Stimulated activated CD4-positive, alpha-beta T cell treated with anti-CD3 and anti-CD28 coated beads, Interleukin-1b, Interleukin-23, amount 100 ng/mL, for 48 hours (primary cell): ENCODE measurements around the gene ELAVL4.

Experiments used
- DNase-seq: peaks from one replicate; pipeline ENCODE4 v3.0.0-alpha.2; 2020

ELAVL4 gene

GRCh38 chr1:50181027-50181663 lies 72.4 kb downstream of the ELAVL4 start:
- DNase-seq, result no peak

DNA sequence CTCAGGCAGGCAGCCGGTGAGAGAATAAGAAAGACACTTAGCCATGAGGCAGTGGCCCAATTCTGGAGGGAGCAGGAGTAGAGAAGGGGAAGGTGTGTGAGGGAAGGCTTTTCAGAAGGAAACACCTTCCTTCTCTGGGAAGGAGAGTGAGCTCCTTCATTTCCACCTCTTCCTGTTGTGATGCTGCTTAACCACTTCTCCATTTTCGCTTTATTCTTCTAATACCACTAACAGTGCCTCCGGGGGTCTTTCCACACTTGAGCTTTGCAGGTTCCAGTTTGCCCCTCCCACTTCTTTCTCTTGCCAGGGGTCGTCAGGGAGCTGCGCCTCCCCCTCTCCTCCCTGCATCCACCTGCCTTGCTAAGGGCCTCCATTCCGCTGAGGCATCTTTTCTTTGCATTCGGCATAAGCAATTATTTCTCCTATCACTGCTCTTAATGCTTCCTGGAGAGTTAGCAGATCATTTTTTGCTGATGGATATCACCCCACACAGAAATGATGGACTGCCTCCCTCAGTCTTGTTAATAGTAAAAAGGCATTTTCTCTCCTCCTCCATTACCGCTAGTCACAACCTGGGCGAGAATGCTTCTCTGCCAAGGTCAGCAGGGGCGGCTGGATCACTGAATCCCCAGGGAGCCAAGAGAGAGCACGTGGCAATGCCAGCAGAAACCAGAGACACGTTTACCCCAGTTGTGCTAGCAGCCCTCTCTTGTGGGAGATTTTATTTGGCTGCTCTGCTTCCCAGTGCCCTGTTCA lies 74.8 kb downstream of the ELAVL4 start:
- DNase-seq, result no peak

- DNase-seq, result no peak
Observed at GRCh38 chr1:50189369-50189768, 80.6 kb downstream of the ELAVL4 start.

DNA sequence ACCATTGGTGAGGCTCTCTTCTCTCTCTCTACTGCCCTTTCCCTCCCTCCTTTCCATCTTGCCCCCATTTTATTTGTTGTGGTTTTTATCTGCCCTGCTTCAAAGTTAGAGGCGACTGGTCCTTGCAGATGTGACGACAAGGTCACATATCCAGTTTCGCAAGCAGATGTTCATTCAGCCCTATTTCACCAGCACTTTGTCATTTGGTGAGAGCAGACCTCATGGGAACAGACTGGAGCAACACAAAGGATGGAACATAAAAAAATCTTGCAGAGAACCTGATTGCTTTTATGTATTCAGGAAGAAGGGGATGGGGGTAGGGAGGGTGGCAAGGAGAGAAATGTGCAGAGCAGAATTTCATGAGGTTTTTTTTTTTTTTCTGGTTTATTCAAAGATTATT lies 84.3 kb downstream of the ELAVL4 start:
- DNase-seq, result no peak

- no peak for DNase-seq
Observed at GRCh38 chr1:50195205-50195604, 86.5 kb downstream of the ELAVL4 start.

- DNase-seq, result no peak
Observed at GRCh38 chr1:50196081-50196480, 87.4 kb downstream of the ELAVL4 start.

DNA sequence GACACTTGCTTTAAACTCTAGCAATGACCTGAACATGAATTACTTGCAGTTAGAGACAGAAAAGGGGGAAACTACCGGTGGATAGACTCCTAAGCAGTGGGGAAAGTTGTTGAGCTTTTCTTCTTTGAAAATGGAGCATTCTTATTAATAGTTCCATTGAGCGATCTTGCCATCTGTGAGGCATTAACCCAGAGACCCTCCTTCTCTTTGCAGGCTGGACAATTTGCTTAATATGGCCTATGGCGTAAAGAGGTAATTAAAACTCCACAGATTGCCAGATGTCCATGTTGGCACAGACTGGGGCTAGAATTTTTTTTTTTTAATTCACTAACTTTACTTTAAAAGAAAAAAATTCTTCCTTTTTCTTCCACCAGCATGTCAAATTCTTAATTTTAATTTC lies 88.5 kb downstream of the ELAVL4 start:
- no peak for DNase-seq

DNA sequence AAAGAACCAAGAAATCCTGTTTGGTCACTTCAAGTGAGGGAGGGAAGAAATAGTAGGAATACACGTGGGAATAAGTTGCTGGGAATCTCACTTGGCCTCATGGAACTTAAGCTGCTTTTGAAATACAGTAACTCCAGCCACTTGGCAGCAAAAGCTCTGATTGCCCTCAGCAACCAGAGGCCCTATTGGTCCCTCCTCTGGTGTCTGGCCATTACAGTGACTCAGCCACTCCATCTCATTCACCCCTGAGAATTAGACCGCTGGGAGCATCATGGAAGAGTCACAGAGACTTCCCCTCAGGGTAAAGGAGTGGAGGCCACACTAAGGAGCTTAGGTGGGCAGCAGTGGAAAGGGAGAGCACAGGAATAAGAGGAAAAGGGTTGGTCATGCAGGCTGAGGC lies 99.6 kb downstream of the ELAVL4 start:
- DNase-seq, result no peak

DNA sequence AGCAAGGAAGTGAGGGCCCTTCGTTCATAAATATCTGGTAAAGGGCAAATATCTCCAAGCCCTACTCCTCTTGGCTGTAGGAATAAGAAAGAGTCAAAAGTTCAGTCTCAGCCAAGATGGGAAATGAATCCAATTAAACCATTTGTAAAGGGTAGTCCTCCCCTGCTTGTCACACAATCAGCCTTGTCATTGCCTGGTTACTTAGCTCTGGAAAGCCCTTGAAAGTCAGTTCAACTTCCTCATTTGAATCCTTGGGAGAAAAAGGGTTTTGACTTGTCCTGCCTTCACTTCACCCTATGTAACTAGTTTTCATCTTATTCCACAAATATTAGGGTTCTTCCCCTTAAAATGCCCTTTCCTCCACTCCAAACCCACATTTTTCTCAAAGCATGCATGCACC lies 100.0 kb downstream of the ELAVL4 start:
- DNase-seq, result no peak

GRCh38 chr1:50209749-50210148 lies 101.0 kb downstream of the ELAVL4 start:
- DNase-seq, result no peak

GRCh38 chr1:50213505-50213904 lies 104.8 kb downstream of the ELAVL4 start:
- DNase-seq, result no peak

DNA sequence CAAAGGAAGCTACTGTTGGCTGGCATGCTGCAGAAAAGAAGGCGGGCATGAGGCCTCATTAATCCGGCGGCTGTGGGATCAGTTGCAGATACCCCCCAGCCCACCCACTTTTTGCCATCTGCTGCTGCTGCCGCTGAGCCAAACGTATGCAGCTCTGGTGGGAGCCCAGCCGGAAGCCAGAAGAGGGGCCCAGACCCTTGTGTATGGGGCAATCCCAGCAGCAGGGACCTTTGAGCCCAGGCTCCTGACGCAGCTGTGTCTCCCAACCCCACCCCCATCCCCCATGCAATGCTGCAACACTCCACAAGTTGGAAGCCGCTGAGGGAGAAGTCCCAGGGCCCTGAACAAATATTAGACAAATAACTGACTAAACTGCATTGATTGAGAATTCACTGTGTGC lies 106.0 kb downstream of the ELAVL4 start:
- DNase-seq, result no peak

- no peak for DNase-seq
Observed at GRCh38 chr1:50218344-50219120, 109.8 kb downstream of the ELAVL4 start.

DNA sequence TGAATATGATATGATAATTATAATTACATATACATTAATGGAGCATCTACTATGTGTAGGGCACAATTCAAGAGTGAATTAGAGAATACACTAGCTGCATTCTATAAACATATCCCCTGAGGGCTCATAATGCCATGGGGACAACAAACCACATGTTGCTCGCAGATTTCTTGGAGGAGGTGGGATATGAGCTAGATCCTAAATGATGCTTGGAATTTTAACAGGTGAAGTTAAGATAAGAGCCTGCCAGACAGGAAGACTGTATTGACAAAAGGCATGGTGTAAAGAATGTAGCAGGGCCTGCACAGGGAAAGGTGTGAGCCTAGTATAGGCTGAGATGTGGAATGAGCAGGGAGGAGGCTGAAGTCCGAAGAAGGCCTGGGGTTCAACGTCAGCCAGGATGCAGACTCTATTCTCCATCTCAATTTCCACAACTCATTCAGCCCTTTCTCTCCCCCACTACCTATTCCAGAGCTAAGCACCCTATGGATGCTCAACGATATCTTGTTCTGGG lies 120.2 kb downstream of the ELAVL4 start:
- no peak for DNase-seq

DNA sequence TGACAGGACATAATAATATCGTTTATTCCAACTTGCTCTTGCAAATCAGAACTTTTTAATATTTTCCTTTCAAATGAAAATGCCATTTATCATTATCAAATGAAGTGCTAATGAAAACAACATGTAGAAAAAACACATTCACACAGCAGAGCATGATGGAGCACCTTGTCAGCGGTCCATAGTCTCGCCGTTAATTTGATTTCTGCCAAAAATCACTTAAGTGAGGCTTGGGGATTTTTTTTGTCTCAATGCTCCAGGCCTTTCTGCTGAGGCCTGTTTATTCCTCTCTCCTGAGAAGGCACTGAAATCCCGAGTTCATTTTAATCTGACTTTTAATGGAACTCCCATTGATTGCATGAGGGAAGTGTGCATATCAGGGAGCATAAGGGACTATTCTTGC lies 122.5 kb downstream of the ELAVL4 start:
- no peak for DNase-seq

DNA sequence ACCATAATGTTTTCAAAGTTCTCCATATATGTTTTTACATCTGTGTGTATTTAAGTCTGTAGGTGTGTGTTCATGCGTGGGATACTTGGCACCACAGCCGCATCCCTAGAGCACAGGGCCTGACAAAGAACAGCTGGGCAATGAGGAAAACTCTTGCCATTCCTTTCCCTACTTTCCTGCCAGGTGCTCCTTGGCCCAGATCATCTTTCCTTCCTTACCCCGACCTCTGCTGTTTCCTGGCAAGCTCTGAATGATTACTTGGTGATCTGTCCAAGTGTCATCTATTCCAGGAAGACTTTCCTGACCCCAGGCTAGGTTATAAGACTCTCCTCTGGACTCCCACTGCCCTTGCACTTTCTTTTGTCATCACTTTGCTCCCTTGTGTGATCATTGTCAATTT lies 123.6 kb downstream of the ELAVL4 start:
- DNase-seq, result no peak

GRCh38 chr1:50236656-50237055 lies 127.9 kb downstream of the ELAVL4 start:
- no peak for DNase-seq

DNA sequence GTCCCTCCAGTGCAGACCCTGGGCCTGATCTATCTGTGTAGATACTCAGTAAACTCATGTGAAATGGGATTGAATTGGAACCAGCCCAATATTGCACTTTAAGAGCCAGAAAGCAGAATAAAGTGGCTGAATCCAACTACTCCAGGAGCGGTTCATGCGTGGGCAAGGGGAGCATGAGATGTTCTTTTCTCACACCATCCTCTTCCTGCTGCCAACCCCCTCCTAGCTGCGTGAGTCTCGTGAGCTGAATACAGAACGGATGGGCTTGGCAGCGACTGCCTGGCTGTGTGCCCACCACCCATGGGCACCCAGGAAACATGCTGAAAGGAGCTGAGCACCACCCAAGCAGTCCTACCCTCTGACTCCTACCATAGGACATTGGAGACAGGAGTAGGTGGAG lies 128.3 kb downstream of the ELAVL4 start:
- no peak for DNase-seq

- no peak for DNase-seq
Observed at GRCh38 chr1:50243939-50244338, 135.2 kb downstream of the ELAVL4 start.

DNA sequence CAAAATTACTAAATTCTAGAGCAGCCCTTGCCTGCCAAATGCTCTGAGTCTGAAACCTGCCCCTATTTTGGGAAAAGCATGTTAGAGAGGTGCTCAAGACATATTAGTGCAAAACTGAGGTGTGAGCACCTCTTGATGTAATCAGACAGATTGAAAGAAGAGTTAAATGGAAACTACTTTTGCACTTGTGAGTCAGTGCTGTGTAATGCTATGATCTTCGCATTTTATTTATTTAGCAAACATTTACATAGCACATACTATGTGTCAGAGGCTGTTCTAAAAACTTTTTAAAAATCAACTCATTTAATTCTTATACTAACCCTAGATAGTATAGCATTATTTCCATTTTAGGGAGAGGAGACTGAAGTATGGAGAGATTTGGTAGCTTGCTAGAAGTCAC lies 138.1 kb downstream of the ELAVL4 start:
- no peak for DNase-seq

DNA sequence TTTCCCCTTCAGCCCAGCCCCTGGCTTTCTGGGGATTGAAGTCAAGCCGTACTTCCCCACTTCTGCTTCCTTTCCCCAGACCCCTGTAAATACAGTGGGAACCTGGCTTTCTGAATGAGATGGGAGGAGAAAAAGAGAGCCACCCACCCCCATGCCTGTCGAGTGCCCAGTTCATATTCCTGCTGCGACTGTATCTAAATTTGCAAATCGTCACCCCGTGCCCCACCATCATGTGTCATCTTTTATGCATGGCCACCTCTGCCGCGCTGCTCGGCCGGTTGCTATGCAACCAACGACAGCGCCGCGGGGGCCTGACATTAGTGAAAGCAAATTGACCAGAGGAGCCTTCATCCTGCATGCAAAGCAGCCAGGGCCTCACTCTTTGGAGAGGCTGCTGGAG lies 143.0 kb downstream of the ELAVL4 start:
- DNase-seq, result no peak

DNA sequence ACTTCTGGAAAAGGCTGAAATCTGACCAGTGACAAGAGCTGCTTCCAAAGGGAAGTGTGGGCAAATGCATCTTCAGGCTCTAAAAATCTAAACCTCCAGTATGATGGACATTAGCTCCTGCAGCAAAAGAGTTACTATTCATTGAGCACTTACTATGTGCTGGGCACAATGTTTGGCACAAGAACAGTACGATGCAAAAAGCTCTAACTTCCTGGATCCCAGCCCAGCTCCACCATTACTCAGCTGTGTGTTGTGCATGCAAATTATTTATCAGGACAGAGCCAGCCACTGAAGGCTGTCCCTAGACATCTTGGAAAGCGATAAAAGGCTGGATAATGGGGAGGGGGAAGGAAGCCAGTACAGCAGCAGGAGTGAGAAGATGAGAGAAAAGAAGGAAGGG lies 143.5 kb downstream of the ELAVL4 start:
- DNase-seq, result no peak
